ENCODE results near the gene NKD1.
"Not testable (repeated sequence)": the region's sequence is repeated elsewhere in the genome, so short reads cannot be mapped to it uniquely, and the experiment has no call there.

NKD1 gene

DNA sequence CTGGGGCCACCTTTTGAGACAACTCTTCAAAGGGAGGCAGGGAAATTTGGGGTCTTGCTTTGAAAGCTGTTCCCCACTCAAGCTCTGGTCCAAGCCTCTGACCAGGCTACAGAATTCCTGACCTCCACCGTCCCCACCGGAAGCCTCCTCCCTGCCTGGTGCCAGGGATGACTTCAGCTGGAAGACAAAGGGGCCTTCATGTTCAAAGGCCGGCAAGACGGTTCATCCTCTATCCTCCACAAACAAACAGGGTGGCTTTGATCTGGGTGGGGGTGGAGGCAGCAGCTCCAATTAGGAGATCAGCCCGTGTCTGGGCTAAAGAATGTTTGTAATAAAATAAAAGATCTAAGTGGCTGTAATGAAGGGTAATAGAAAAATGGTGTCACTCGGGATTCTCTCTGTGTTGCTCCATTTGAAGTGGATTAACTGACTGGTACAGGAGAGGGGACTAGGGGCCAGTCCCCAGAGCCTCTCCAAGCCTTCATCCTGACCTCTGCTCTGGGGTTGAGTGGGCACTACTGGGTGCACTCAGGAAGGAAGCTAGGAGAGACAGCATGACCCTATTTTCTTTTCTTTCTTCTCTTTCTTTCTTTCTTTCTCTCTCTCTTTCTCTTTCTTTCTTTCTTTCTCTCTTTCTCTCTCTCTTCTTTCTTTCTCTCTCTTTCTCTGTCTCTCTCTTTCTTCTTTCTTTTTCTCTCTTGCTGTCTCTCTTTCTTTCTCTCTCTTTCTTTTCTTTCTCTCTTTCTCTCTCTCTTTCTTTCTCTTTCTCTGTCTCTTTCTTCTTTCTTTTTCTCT, 27.5 kb upstream of the NKD1 start:
- DNase-seq = no peak

DNA sequence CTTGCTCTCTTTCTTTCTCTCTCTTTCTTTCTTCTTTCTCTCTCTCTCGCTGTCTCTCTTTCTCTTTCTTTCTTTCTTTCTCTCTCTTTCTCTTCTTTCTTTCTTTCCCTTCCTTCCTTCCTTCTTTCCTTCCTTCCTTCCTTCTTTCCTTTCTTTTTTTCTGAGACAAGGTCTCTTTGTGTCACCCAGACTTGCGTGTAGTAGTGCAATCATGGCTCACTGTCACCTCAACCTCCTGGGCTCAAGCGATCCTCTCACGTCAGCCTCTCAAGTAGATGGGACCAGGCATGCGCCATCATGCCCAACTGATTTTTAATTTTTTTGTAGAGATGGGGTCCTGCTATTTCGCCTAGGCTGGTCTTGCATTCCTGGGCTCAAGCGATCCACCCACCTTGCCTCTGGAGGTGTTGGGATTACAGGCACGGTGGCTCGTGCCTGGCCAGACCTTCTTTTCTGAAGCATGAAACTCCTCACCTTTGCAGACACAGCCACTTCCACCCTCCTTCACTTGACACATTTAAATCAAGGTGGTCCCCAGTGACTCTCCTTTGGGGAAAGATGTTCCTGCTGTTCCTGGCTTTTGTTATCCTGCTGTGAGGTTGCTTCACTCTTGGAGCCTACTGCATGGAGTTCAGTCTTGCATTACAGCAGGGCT, 26.8 kb upstream of the NKD1 start:
- DNase-seq = no peak

DNA sequence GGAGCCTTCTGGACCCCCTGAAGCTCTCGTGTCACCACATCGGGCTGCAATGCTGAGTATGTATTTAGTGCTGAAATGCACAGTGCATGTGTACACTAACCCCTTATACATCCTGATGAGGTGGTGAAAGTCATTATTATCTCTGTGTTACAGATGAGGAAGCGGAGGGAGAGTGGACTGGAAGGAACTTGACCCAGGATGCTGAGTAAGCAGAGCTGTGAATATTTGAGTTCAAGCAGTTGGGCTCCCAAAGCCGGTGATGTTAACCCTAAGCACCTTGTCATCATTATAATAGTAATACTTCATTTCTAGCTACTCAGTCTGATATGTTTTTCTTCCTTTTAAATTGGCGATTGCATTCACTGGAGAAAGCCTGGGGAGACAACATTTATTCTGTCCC, 25.9 kb upstream of the NKD1 start:
- DNase-seq = no peak

DNA sequence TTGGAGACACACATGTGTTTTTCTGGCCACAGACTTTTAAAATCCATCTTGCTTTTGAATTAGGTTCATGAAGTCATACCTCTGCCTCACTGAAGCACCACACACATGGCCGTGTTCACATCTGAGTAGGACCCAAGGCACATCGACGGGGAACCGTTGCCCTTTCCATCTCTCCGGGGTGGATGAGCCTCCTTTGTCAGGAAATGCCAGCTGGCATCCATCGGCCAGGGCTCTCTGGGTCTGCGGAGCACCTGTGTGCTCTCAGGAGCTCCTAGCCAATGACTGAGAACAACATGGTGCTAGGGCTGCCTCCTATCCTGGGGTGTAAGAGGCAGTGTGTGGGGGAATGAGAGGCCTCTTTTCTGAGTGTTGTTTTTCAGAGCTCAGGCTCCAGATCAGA, 24.5 kb upstream of the NKD1 start:
- no peak for DNase-seq

DNA sequence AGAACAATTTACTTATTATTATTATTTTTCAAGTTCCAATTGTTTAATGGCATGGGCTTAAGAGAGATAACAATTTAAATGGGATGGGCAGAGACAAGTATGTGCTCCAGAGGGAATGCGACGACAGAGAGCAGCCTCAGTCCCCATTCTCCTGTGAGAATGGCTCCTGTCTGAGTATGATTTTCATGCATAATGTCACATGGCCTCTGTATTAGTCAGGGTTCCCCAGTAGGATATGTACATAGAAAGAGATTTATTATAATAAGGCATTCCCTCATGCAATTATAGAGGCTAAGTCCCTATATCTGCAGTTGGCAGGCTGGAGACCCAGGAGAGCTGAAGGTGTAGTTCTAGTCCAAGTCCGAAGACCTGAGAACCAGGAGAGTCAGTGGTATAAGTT, 22.9 kb upstream of the NKD1 start:
- no peak for DNase-seq

DNA sequence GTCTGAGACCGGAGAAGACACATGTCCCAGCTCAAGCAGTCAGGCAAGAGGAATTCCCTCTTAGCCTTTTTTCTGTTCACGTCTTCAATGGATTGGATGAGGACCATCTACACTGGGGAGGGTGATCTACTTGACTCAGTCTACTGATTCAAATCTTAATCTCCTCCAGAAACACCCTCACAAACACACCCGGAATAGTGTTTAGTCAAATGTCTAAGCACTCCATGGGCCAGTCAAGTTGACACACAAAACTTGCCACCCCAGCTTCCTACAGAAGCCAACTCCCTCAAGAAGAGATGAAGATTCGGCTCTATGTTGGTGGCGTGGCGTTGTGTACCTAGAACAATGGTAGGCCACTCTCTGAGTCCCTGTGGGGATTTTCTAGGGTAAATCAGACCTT, 22.5 kb upstream of the NKD1 start:
- no peak for DNase-seq

DNA sequence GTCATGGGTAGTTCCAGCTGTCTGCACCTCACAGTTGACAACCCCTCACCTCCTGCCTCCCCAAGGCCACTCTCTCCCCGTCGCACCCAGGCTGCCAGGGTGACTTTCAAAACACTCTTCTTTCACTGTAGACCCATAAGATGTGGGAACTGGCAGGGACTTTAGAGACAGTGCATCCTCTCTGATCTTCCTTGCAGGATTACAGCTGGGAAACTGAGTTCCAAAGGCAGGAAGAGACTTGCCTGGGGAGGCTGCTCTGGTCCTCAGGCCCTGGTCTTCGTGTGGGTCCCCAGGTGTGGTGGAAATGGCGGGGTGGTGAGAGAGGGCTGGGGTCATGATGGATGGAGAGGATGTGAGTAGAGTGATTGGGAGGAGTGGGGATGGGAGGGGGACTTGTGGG, 21.9 kb upstream of the NKD1 start:
- DNase-seq = no peak

DNA sequence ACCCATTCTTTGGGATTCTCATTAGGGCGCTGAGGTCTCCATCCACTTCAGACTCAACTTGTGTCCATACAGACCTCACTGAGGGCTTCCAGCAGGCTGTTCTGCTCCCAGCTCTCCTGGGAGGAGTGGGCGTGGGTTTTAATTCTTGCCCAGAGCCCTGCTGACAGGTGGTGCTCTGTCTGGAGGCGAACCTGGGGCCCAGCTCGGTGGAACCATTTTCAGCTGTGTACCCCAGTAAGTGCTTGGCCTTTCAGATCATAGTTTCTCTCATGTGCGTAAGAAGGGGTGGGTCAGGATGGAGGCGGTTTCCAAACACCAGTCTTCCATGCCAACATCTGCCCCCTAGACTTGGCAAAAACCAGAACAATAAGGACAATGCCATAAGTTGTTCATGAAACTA, 21.4 kb upstream of the NKD1 start:
- no peak for DNase-seq

DNA sequence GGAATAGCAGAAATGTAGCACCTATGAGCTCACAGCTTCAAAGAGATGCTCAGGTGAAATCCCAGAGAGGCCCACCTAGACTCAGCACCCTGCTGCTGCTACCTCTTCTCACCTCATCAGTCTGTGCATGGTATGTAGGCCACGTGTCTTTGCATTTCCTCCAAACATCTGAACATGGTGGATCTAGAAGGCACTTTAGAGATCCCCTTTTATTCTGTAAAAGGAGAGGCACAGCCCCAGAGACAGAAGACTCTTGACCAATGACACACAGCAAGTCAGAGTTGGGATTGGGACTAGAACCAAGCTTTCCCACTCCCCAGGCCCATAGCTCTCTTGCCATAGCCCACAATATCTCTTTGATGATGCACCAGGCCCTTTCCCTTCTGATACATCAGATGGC, 19.4 kb upstream of the NKD1 start:
- no peak for DNase-seq

DNA sequence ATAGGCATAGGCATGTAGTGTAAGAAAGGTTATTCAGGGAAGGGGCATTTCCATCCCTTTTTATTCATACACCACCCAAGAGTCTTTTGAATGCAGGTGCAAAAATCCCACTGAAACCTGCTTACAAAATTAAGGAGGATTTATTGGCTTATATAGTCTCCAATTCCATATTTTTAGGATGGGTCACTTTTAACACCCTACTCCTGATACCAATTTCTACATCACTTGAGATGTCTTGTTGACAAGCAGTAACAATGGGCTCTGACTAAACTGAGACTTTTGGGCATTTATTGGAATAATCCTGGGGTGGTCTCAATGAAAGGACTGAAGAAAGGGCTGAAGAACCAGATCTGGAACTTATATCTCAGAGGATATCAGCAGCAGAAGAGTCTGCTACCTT, 18.9 kb upstream of the NKD1 start:
- no peak for DNase-seq

DNA sequence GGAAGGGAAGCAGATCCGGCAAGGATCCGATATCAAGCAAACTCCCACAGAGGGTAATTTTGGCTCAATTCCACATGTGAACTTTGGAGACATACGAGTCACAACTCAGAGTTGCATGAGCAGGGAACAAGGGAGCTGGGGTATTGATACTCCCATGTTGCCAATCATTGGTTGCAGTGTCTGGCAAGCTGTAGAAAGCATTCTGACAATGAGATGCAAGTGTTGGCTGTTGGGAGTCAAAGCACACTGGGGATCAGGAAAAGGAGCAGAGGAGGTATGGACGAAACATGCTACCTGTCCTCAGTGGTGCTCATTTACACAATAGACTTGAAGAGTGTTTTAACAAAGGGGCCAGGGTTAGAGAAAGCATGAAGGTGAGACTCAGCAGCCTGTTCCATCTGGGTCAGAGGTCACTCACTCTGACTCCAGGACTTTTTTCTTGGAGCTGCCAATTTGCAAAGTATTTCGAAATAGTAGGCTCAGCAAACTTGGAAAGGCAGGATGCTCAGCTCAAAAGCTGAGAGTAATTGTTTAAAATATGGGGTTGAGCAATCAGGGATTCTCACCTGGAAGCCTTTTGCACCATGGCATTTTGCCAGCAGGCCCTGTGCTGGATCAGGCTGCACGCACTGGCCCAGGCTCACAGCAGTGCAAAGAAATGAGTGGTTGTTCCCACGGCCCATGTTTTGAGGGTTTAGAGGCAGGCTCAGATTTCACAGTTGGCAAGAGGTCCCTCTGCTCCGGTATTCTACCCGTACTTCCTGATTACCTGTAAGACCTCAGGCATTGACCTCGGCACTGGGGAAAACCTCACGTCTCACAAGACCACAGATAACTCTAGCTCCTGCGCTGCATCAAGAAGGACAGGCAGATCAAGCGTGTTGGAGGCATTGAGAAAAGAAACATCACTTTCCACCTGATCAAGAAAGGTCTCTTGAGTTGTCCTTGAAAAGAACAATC, 17.6 kb upstream of the NKD1 start:
- DNase-seq = no peak

DNA sequence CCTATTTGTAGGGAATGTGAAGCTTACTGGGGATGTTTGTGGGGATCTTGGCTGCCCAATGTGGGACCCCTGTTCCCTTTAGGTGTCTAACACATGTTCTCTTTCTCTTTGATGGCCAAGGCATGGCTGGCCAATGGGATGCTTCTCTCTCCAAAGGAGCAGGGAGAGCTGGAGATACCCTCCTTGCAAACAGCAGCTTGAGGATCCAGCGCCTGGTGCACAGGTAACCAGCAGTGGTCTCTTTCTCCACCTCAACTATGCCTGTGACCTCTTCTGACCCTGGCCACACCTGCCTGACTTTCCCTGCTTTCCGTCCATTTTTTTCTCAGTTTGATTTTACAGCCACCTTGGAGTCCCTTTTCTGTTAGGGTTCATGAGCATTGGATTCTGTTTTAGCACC, 16.8 kb upstream of the NKD1 start:
- DNase-seq = no peak

DNA sequence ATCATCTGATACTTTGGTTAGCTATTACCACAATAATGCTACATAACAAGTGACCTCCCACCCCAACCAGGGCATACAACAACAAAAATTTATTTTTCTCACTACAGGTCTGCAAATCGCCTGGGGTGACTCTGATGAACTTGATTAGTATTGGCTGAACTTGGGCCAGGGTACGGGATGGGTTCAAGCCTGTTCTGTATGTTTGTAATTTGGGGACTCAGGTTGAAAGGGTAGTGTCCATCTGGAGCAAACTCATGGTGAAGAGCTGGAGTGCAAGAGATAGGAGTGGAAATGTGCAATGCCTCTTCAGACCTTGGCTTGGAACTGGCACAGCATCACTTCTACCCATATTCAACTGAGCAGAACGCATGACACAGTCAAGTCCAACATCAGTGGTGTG, 16.3 kb upstream of the NKD1 start:
- no peak for DNase-seq

DNA sequence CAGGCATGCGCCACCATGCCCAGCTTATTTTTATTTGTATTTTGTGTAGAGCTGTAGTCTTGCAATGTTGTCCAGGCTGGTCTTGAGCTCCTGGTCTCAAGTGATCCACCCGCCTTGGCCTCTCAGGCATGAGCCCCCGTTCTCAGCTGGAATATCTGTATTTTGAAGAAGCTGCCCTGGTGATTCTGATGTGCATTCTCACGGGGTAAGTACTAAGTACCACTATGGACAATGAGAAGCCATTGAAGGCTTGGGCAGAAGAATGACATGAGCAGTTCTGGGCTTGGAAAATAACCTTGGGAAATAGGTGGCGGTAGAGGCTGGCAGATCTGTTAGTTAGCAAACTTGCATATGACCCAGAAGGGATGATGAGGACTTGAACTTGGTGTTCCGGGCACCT, 15.6 kb upstream of the NKD1 start:
- no peak for DNase-seq

DNA sequence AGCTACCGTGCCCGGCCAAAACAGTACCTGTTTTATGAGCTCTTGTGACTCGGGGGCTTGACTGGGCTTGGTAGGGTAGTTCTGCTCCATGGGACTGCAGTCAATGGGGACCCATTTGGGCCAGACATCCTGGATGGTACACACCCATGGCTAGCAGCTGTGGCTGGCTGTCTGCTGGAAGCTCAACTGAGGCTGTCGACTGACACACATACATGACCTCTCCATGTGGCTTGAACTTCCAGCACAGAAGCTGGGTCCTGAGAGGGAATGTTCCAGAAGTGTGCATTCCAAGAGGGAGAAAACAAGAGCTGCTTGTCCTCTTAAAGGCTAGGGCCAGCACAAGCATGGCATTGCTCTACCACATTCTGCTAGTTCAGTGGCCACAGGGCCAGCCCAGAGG, 14.9 kb upstream of the NKD1 start:
- no peak for DNase-seq

DNA sequence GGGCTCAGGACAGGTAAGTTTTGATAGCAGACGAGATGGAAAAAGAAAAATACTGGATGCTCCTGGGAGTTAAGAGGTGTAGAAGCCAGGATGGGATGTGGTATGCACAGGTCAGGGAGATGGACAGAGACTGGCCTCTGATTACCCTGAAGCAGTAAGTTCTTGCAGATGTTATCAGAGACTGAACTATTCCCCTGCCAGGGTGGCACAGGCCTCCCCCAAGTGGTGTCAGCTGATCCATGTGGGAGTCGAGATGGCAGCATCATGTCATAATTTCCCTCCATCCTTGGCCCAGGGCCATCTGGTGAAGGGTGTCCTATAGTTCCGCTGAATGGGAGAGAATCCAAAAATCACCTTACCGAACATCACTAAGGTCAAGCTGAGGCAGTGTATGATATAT, 14.1 kb upstream of the NKD1 start:
- no peak for DNase-seq

DNA sequence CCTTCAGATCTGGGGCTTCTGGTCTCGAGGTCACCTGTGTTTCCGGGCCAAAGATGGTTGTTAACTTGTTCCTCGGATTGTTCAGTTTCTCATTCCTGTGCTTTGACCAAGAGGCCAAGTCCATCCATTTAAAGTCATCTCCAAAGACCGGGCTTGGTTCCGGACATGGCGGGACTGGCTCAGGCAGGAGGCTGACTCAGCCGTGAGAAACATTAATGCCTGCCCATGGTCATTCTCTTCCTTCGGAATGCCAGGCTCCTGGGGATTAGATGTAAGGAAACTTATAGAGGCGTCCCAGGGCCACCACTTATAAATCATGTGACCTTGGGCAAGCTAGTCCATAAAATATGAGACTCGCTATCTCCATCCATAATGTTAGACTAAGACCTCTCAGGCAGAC, 13.6 kb upstream of the NKD1 start:
- no peak for DNase-seq

DNA sequence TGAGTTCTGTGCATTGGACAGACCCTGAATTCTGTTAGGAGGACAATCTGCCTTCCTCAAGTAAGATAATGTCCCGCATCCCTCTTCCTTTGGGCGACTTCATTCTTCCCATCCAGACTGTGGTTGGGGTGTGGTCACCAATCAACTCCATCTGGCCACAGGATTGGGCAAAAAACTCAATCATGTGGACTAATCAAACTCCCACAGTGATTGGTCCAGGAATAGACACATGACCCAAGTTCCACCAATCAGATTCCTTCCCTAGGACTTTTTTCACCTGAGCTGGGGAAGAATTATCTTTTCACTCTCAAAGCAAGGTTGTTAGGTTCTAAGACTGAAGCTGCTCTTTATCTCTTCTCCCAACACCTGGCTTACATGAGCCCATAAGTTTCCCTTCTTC, 13.2 kb upstream of the NKD1 start:
- no peak for DNase-seq

DNA sequence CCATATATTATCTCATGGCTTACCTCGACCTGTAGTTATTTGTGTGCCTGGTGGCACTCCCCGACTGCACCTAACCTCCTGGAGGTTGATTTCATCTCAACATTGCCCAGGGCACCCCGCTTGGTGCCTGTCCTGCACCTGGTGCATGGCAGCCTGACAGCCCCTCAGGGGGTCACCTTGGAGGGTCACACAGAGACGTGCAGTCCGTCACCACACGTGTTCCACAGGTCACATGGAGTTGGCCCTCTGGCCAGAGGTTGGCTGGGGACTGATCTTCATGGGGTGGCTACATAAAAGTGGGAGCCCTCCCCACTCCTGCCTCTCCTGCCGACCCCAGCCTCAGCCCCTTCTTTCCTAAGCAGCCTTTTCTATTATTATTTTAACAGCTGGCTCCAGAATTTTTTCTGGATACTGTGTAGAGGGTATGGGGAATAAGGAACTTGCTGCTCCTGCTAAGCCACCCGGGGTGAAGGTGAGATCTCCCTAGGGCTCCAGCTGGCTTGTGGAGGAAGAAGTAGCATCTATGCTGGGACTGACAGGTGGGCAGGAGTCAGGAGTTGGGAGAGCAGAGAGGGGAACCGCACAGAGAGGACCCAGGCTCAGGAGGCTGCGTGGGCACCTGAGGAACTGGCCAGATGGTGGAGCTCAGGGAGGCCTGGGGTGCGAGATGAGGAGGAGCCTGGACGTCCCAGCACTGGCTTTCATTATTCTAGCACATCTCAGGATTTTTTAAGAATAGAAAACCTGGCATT, 12.5 kb upstream of the NKD1 start:
- DNase-seq = no peak

DNA sequence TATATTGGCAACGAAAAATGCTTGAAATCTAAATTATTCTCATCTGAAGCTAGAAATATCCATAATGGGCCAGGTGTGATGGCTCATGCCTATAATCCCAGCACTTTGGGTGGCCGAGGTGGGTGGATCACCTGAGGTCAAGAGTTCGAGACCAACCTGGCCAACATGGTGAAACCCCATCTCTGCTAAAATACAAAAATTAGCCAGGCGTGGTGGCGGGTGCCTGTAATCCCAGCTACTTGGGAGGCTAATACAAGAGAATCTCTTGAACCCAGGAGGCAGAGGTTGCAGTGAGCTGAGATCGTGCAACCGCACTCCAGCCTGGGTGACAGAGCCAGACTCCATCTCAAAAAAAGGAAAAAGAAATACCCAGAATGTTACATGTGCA, 11.9 kb upstream of the NKD1 start:
- DNase-seq = not testable (repeated sequence)

DNA sequence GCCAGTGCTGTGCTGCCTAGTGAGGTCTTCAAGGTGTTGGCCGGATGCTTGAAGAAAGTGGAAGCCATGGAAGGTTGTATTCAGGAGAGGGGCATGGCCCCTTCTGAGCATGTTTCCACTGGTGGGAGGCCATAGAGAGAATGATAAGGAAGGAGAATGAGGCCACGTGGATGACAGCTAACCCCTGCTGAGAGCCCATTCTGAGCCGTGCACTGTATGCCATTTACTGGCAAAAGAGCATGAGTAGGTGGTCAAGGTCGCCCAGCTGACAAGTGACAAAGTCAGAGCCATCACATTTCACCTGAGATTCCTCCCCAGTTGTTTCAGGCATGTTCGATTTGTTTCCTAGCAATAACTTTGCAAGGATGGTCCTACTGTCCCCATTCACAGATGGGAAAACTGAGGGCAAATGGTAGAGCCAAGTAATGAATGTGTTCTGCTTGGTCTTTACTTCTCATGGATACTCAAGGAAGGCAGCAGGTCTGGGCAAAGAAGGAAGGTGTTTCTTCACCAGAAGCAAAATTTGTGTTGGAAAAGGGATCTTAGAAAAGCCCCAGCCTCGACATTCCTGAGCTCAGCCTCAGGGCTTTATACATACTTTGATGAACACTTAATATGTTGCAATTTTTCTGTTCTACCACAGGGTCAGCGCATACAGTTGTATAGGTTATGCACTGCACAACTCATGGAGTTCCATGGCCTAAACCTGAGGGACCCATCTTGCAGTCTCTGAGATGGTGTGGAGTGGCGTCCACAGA, 10.5 kb upstream of the NKD1 start:
- no peak for DNase-seq

DNA sequence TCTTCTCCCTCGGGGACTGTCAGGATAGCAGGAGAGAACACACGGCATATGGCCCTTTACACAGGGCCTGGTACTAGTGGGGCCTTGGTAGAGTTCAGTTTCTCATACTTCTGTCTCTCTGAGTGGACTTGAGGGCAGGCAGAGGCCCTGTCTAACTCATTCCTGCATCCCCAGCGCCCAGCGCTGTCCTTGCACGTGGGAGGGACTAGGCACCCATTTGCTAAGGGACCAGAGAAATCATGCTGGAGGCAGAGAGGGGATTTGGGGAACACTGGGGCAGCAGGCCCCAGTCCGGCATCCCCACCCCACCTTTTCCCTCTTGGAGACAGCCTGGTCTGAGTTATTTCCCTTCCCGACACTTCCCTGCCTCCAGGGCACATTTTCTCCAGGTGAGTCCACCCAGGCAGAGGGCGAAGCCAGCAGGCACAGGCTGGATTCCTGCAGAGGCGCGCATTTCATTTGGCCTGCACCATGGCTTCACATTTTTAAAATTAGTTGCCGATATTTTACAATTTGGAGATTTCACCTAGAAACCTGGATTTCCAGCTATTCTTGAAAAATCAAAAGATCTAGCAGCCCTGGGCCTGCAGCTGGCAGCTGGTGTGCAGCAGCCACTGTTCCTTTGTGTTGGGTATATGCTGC, 9.7 kb upstream of the NKD1 start:
- no peak for DNase-seq

All from NCI-H2081 treated with DMSO at 0.1 percent for 48 hours (cell line).